Mesendoderm (in vitro differentiated cells): Measurements from ENCODE around the gene IAPP.

Experiments used
- DNase-seq: peaks from one replicate; pipeline ENCODE4 v3.0.0; 2013
- H2AK5ac ChIP-seq: 2 replicates; pipeline ENCODE4 v1.6.1; 2013; ENCODE audit warnings: low read length, inconsistent platforms
- H2BK120ac ChIP-seq: 2 replicates; pipeline ENCODE4 v1.6.1; 2013; ENCODE audit warnings: low read depth, mild to moderate bottlenecking, low read length, moderate library complexity, mixed read lengths
- H2BK15ac ChIP-seq: replicated peaks from 2 replicates; pipeline ENCODE4 v1.6.1; 2013; ENCODE audit warnings: low read depth, mild to moderate bottlenecking, moderate library complexity
- H2BK5ac ChIP-seq: 2 replicates; pipeline ENCODE4 v1.6.1; 2013; ENCODE audit warnings: low read length, inconsistent platforms
- H3K18ac ChIP-seq: 2 replicates; pipeline ENCODE4 v1.6.1; 2013; ENCODE audit warnings: mild to moderate bottlenecking, low read length, mixed read lengths
- H3K23ac ChIP-seq: one replicate; pipeline ENCODE4 v1.6.1; 2013; ENCODE audit warnings: low read length
- H3K27ac ChIP-seq: 2 replicates; pipeline ENCODE4 v1.5.1; 2013; ENCODE audit warnings: low read depth, mild to moderate bottlenecking, inconsistent platforms, low read length, moderate library complexity
- H3K27me3 ChIP-seq: 2 replicates; pipeline ENCODE4 v1.6.1; 2013; ENCODE audit warnings: low read length, control low read depth, mild to moderate bottlenecking, inconsistent platforms; ENCODE audit not compliant: insufficient read depth, poor library complexity
- H3K36me3 ChIP-seq: 2 replicates; pipeline ENCODE4 v1.6.1; 2013; ENCODE audit warnings: low read length, inconsistent platforms; ENCODE audit not compliant: control insufficient read depth, insufficient read depth
- H3K4ac ChIP-seq: one replicate; pipeline ENCODE4 v1.6.1; 2013; ENCODE audit warnings: low read depth, mild to moderate bottlenecking, low read length, moderate library complexity
- H3K4me1 ChIP-seq: 2 replicates; pipeline ENCODE4 v1.6.1; 2013; ENCODE audit warnings: low read depth, low read length, inconsistent platforms; ENCODE audit not compliant: control insufficient read depth
- H3K4me2 ChIP-seq: 2 replicates; pipeline ENCODE4 v1.6.1; 2013; ENCODE audit warnings: low read length
- H3K4me3 ChIP-seq: 2 replicates; pipeline ENCODE4 v1.5.1; 2013; ENCODE audit warnings: mild to moderate bottlenecking, low read length
- H3K56ac ChIP-seq: one replicate; pipeline ENCODE4 v1.6.1; 2013; ENCODE audit warnings: low read length
- H3K79me1 ChIP-seq: 2 replicates; pipeline ENCODE4 v1.6.1; 2013; ENCODE audit warnings: low read length, inconsistent platforms
- H3K79me2 ChIP-seq: 2 replicates; pipeline ENCODE4 v1.6.1; 2013; ENCODE audit warnings: mild to moderate bottlenecking, low read length; ENCODE audit not compliant: control insufficient read depth, insufficient read depth
- H3K9ac ChIP-seq: 2 replicates; pipeline ENCODE4 v1.6.1; 2013; ENCODE audit warnings: low read length, inconsistent platforms
- H4K5ac ChIP-seq: one replicate; pipeline ENCODE4 v1.6.1; 2013; ENCODE audit warnings: low read length
- H4K8ac ChIP-seq: one replicate; pipeline ENCODE4 v1.6.1; 2013; ENCODE audit warnings: low read depth, mild to moderate bottlenecking, control low read depth, low read length, moderate library complexity
- whole genome bisulfite sequencing: extraction: QIAGEN DNeasy Blood & Tissue Kit; methylation state at CpG from one replicate; pipeline ENCODE4 v1.1.7; 2013; ENCODE audit warnings: low lambda C conversion rate, missing lambda C conversion rate; ENCODE audit not compliant: insufficient coverage; ENCODE audit errors: extremely low coverage; 5-methylcytosine and 5-hydroxymethylcytosine counted together

The IAPP gene

DNA sequence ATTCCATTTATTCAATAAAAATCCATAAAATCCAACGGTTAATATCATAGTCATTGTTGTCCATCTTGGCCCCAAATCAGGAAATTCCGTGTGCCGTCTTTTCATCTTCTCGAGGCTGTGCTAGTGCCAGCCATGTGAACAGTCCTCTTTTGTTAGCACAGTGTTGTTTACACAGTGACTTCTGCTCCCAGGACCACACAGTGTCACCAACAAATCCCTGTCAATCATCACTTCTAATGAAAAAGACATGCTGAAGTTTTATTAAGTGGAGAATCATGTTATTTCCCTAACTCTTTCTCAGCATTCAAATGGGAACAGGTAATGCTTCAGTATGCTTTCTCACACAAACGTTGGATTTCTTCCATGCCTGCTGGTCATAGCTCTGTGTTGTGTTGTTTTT, 36.0 kb upstream of the IAPP start:
- no peak overlapping the region for H3K4ac ChIP-seq
- WGBS, result 100% methylated on average over 1 of the region's 5 CpGs
- H2BK15ac ChIP-seq, result no peak overlapping the region

DNA sequence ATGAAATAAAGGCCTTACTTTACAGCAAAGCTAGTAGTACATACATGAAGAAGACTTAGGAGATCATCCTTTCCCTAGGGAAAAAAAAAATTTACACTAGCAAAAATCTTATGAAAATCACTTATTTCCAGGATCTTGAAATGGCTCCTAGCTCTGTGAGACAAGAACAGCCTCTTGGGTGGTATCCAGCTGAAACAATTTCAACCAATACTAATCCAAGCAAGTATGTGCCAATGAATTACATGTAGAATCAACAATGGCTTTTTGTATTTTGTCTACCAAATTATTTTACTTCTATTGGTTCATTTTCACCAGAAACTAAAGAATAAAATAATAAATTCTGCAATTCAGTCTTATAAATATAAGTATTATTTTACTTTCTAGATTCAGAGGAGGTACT, 35.2 kb upstream of the IAPP start:
- no peak overlapping the region for H3K27ac ChIP-seq
- no peaks in the 10 kb centered on the region for H3K4me1 ChIP-seq
- no peak overlapping the region for H2BK5ac ChIP-seq
- H4K5ac ChIP-seq, result no peak overlapping the region
- no peak overlapping the region for H3K4ac ChIP-seq
- no peak overlapping the region for H3K23ac ChIP-seq
- H3K79me2 ChIP-seq, result no peaks in the 10 kb centered on the region
- DNase-seq, result no peak
- no peaks in the 10 kb centered on the region for H3K79me1 ChIP-seq
- H2AK5ac ChIP-seq, result no peak overlapping the region
- no peak overlapping the region for H2BK15ac ChIP-seq
- no peak overlapping the region for H2BK120ac ChIP-seq
- H3K27me3 ChIP-seq, result no peaks in the 10 kb centered on the region
- no peak overlapping the region for H4K8ac ChIP-seq
- no peak overlapping the region for H3K56ac ChIP-seq
- no peaks in the 10 kb centered on the region for H3K36me3 ChIP-seq
- H3K9ac ChIP-seq, result no peak overlapping the region
- no peak overlapping the region for H3K4me2 ChIP-seq
- H3K4me3 ChIP-seq, result no peak overlapping the region
- H3K18ac ChIP-seq, result no peak overlapping the region

More for the DNA sequence above, 36.0 kb upstream of the IAPP start:
- Histone ChIP-seq H3K4me1 (no peaks in the 10 kb centered on the region), H3K79me1 (no peaks in the 10 kb centered on the region), H2BK120ac (no peak overlapping the region), H3K56ac (no peak overlapping the region), H4K8ac (no peak overlapping the region), H3K27ac (no peak overlapping the region), H2AK5ac (no peak overlapping the region), H3K79me2 (no peaks in the 10 kb centered on the region), H3K18ac (no peak overlapping the region), H3K36me3 (no peaks in the 10 kb centered on the region), H3K4me3 (no peak overlapping the region), H3K9ac (no peak overlapping the region), H4K5ac (no peak overlapping the region), H2BK5ac (no peak overlapping the region), H3K27me3 (no peaks in the 10 kb centered on the region), H3K23ac (no peak overlapping the region), H3K4me2 (no peak overlapping the region)
- no peak for DNase-seq

DNA sequence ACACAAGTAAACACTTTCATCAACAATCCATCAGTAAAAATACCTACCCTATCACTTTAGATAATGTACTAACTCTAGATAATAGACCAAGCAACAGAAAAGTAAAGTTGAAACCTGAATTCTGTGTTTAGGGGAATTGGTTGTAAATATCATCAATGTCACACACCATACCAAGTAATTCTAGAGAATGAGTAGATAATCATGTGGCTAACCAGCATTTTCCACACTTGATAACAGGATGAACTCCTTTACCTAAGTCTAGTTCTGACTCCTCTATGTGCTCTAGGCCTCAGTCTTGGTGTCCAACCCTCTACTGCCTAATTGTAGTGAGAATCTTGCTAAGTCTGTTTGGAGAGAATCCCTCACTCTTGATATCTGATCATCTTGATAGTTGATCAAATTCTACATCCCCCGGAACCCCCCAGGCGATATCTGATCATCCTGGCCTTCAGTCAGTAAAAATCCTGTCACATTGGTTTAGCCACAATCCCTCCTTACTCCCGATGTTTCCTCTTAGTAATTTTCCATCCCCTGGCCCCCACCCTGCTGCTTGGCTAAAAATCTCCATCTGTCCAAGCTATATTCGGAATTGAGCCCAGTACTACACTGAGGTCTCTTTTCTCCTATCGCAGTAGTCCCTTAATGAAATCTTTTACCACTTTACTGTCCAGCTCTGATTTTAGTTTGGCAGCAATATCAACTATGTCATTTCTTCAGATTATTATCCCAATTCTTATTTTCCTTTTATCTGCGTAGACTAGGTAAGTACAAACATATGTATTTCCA, 34.5 kb upstream of the IAPP start:
- Histone ChIP-seq H3K56ac (no peak overlapping the region), H2BK5ac (no peak overlapping the region), H3K18ac (no peak overlapping the region), H3K4ac (no peak overlapping the region), H2BK15ac (no peak overlapping the region), H3K9ac (no peak overlapping the region), H2AK5ac (no peak overlapping the region), H3K27me3 (no peaks in the 10 kb centered on the region), H4K5ac (no peak overlapping the region), H3K79me2 (no peaks in the 10 kb centered on the region), H3K79me1 (no peaks in the 10 kb centered on the region), H3K4me1 (no peaks in the 10 kb centered on the region), H3K36me3 (no peaks in the 10 kb centered on the region), H2BK120ac (no peak overlapping the region), H3K23ac (no peak overlapping the region), H3K4me2 (no peak overlapping the region), H3K27ac (no peak overlapping the region), H3K4me3 (no peak overlapping the region), H4K8ac (peak overlapping the region; percentile 65)
- no peak for DNase-seq
- no CpG with 5 or more reads among the region's 6 CpGs for WGBS

DNA sequence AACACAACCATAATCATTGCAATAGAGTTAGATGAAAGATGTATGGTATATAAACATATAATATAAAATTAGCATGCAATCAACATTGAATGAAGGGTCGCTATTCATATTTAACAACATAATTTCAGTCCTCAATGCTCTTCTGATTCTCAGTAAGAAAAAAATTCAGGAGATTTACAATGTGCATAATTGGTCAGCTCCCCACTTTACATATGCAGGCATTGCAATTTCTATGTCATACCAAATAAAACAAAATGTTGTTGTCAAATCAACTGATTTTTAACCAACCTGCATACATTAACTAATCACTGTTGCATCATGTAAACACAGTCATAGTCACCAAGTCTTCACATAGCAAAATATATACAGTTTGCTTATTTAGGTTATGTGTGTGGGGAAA, 32.8 kb upstream of the IAPP start:
- Histone ChIP-seq H3K4me1 (no peaks in the 10 kb centered on the region), H3K56ac (no peak overlapping the region), H3K79me1 (no peaks in the 10 kb centered on the region), H3K4me3 (no peak overlapping the region), H2AK5ac (no peak overlapping the region), H3K27me3 (no peaks in the 10 kb centered on the region), H4K5ac (no peak overlapping the region), H4K8ac (no peak overlapping the region), H3K4ac (no peak overlapping the region), H2BK5ac (no peak overlapping the region), H3K4me2 (no peak overlapping the region), H3K9ac (no peak overlapping the region), H3K27ac (no peak overlapping the region), H2BK120ac (no peak overlapping the region), H3K23ac (no peak overlapping the region), H3K18ac (no peak overlapping the region), H3K79me2 (no peaks in the 10 kb centered on the region), H3K36me3 (no peaks in the 10 kb centered on the region), H2BK15ac (no peak overlapping the region)
- DNase-seq, result no peak
- no CpG with 5 or more reads among the region's 1 CpG for WGBS

DNA sequence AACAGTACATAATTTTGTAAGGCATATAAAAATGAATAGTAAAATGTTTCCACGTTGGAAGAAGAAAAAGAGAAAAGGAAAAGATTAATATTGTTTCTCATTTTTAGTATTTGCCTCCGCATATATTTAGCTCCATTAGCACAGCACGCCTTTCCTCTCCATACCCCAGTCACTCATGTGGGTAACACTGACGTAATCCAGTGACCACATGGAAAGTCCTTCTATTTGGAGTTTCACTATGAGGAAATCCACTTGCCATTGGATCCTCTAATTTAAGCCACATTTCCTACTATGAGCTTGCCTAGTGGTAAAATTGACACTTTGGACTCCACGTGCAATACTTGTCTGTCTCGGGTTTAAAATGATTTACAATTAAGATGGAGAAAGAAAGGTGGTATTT, 32.3 kb upstream of the IAPP start:
- H2AK5ac ChIP-seq, result no peak overlapping the region
- no CpG with 5 or more reads among the region's 6 CpGs for WGBS
- no peak overlapping the region for H3K56ac ChIP-seq
- no peak overlapping the region for H4K8ac ChIP-seq
- no peak overlapping the region for H3K4me2 ChIP-seq
- H2BK120ac ChIP-seq, result no peak overlapping the region
- no peak for DNase-seq
- no peak overlapping the region for H2BK5ac ChIP-seq
- H3K4ac ChIP-seq, result no peak overlapping the region
- no peaks in the 10 kb centered on the region for H3K79me2 ChIP-seq
- H3K27me3 ChIP-seq, result no peaks in the 10 kb centered on the region
- H2BK15ac ChIP-seq, result no peak overlapping the region
- H3K4me1 ChIP-seq, result no peaks in the 10 kb centered on the region
- H3K4me3 ChIP-seq, result no peak overlapping the region
- H3K36me3 ChIP-seq, result no peaks in the 10 kb centered on the region
- no peaks in the 10 kb centered on the region for H3K79me1 ChIP-seq
- H3K27ac ChIP-seq, result no peak overlapping the region
- no peak overlapping the region for H3K23ac ChIP-seq
- no peak overlapping the region for H4K5ac ChIP-seq
- no peak overlapping the region for H3K18ac ChIP-seq
- H3K9ac ChIP-seq, result no peak overlapping the region

DNA sequence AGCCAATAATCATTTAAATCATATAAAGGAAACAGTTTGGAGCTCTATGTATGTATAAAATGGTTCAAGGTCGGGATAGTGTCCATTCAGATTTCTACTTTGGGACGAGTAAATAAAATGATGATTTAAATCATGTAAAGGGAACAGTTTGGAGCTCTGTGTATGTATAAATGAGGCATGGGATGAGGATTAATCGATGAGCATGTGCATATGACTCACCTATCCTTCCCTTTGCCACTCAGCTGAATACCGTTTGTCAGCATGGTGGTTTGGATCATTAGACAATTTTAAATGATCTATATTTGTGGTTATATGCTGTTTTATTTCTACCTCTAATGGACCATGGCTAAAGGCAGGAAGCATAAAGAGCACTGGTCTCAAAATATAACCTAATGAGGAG, 30.9 kb upstream of the IAPP start:
- Histone ChIP-seq H3K56ac (no peak overlapping the region), H3K27me3 (no peaks in the 10 kb centered on the region), H3K27ac (no peak overlapping the region), H2BK15ac (no peak overlapping the region), H4K8ac (no peak overlapping the region), H3K4me2 (no peak overlapping the region), H3K9ac (no peak overlapping the region), H3K79me1 (no peaks in the 10 kb centered on the region), H3K36me3 (no peaks in the 10 kb centered on the region), H3K79me2 (no peaks in the 10 kb centered on the region), H3K4me1 (no peaks in the 10 kb centered on the region), H2AK5ac (no peak overlapping the region), H3K18ac (no peak overlapping the region), H3K4ac (no peak overlapping the region), H2BK5ac (no peak overlapping the region), H4K5ac (no peak overlapping the region), H3K4me3 (no peak overlapping the region), H2BK120ac (no peak overlapping the region), H3K23ac (no peak overlapping the region)
- DNase-seq, result no peak
- no CpG with 5 or more reads among the region's 4 CpGs for WGBS
